ENCODE results near the gene NUP210.

Gene NUP210

GRCh38 chr3:13318626-13319470, 101.3 kb downstream of the NUP210 start:
- no peak for DNase-seq

GRCh38 chr3:13317596-13318320, 102.4 kb downstream of the NUP210 start:
- DNase-seq: no peak

GRCh38 chr3:13316603-13317002, 103.5 kb downstream of the NUP210 start:
- DNase-seq: no peak

GRCh38 chr3:13314877-13315276, 105.2 kb downstream of the NUP210 start:
- DNase-seq: no peak

- DNase-seq: no peak
Observed at GRCh38 chr3:13313813-13314212, 106.3 kb downstream of the NUP210 start.

GRCh38 chr3:13309004-13309403, 111.1 kb downstream of the NUP210 start:
- no peak for DNase-seq

- peak; percentile 21 to 37 for DNase-seq
Observed at GRCh38 chr3:13308380-13308801, 111.7 kb downstream of the NUP210 start.

GRCh38 chr3:13307041-13307440, 113.1 kb downstream of the NUP210 start:
- DNase-seq: no peak

GRCh38 chr3:13305623-13306022, 114.5 kb downstream of the NUP210 start:
- no peak for DNase-seq

- DNase-seq: no peak
Observed at GRCh38 chr3:13303410-13303809, 116.7 kb downstream of the NUP210 start.

GRCh38 chr3:13301286-13301987, 118.7 kb downstream of the NUP210 start:
- no peak for DNase-seq

- DNase-seq: no peak
Observed at GRCh38 chr3:13300546-13301285, 119.4 kb downstream of the NUP210 start.

GRCh38 chr3:13299531-13300155, 120.5 kb downstream of the NUP210 start:
- DNase-seq: no peak

- no peak for DNase-seq
Observed at GRCh38 chr3:13296662-13297061, 123.5 kb downstream of the NUP210 start.

GRCh38 chr3:13294442-13295351, 125.4 kb downstream of the NUP210 start:
- DNase-seq: no peak

- no peak for DNase-seq
Observed at GRCh38 chr3:13292375-13292774, 127.7 kb downstream of the NUP210 start.

GRCh38 chr3:13290941-13291340, 129.2 kb downstream of the NUP210 start:
- no peak for DNase-seq

GRCh38 chr3:13289771-13290285, 130.3 kb downstream of the NUP210 start:
- DNase-seq: no peak

- no peak for DNase-seq
Observed at GRCh38 chr3:13288732-13289718, 131.1 kb downstream of the NUP210 start.

- no peak for DNase-seq
Observed at GRCh38 chr3:13287833-13288232, 132.3 kb downstream of the NUP210 start.
